HTR-8/SVneo (cell line): ENCODE measurements around the gene NIP7.
"Not testable (repeated sequence)": the region's sequence is repeated elsewhere in the genome, so short reads cannot be mapped to it uniquely, and the experiment has no call there.

ENCODE experiments used
- DNase-seq: peaks from one replicate; pipeline ENCODE4 v3.0.0; 2011; ENCODE audit warnings: low spot score, mixed read lengths; ENCODE audit not compliant: insufficient read length
- FAIRE-seq: peaks from 2 replicates; lab custom pipeline; 2011; peaks lifted over from hg19 to GRCh38; lab: Jason Lieb, UNC

The NIP7 gene

GRCh38 chr16:69338557-69339288 lies 849 bp upstream of the NIP7 start:
- FAIRE-seq, result no peak
- no peak for DNase-seq

- no peak for FAIRE-seq
- DNase-seq, result no peak
Measured at GRCh38 chr16:69340095-69340644, 598 bp downstream of the NIP7 start.

DNA sequence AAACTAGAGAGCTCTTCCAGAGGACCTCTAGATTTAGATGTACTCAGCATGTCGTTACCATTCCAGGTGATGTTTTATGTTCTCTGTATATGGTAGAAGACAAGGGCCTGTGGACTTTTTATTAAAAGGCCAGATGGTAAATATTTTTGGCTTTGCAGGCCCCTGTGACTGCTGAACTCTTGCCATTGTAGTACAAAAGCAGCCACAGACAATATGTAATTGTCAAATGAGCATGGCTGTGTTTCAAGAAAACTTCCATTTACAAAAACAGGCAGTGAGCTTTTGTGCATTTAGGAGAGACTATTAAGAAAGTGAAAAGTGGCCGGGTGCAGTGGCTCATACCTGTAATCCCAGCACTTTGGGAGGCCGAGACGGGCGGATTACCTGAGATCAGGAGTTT lies 4.6 kb downstream of the NIP7 start:
- DNase-seq, result no peak

GRCh38 chr16:69345923-69346322 lies 6.4 kb downstream of the NIP7 start:
- DNase-seq (no peak), FAIRE-seq (no peak)

More for the DNA sequence above, 4.6 kb downstream of the NIP7 start:
- FAIRE-seq, result no peak

DNA sequence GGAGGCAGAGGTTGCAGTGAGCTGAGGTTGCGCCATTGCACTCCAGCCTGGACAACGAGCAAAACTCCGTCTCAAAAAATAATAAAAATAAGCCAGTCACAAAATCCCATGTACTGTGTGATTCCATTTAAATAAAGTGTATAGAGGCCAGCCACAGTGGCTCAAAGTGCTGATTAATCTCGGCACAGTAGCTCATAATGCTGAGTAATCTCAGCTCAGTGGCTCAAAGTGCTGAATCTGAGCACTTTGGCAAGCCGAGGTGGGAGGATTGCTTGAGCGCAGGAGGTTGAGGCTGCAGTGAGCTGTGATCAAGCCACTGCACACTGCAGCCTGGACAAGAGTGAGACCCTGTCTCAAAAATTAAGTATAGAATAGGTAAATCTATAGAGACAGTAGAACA lies 7.1 kb downstream of the NIP7 start:
- no peak for DNase-seq
- FAIRE-seq, result no peak

- FAIRE-seq (no peak), DNase-seq (no peak)
Measured at GRCh38 chr16:69348222-69348621, 8.7 kb downstream of the NIP7 start.

DNA sequence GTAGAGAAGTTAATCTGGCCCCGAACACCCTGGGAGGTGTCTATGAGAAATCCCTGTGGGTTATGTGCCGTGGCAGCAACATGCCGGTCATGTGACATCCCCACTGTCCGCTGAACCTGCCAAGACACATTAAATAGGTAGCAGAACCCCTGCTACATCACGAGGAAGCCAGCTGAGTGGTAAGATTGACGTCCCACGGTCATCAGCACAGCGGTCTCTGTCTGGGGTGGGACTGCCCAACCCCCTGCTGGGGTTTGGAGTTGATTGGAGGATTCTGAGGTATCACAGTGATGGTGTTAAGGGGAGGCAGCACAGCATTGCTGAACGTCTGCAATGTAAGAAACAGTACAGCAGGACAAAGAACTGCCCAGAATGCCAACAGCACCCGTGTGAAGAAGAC lies 10.0 kb downstream of the NIP7 start:
- FAIRE-seq, result no peak
- DNase-seq, result no peak

- FAIRE-seq (no peak), DNase-seq (no peak)
Measured at GRCh38 chr16:69350536-69351133, 11.1 kb downstream of the NIP7 start.

DNA sequence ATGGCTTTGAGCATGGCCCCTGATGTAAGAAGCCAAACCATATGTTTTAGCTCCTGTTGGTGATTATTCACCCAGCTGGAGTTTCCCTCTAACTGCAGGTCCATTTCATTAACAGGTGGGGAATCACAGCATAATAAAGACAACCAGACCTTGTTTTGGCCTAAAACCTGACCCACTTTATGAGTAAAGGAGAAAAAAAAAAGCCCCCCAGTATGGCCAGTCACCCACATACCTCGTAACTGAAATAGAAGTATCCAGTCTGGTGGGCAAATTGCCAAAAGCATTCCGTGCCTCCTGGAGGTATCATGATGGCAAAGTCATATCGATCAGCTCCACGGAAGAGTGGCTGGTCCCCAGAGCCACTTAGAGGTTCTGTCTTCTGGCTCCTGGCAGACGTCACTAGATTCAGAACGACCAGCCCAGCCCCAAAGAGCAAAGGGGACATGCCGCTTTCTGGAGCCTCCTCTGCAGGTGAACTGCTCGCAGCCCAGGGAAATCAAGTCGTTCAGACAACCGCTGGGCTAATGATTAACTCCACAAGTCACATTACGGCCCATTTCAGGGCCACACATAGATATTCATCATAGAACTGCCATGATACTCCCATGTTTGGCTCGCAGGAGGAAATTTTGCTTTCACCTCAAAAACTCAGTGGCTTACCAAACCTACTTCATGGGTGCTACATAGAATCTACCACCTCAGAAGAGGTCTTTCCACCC lies 11.9 kb downstream of the NIP7 start, which contains the start of gene TMED6:
TSS of gene TMED6 (minus strand) at position 478 of the 719 bp plus-strand sequence. CDS start at position 445, 33 bp downstream.
- FAIRE-seq (no peak), DNase-seq (no peak)

DNA sequence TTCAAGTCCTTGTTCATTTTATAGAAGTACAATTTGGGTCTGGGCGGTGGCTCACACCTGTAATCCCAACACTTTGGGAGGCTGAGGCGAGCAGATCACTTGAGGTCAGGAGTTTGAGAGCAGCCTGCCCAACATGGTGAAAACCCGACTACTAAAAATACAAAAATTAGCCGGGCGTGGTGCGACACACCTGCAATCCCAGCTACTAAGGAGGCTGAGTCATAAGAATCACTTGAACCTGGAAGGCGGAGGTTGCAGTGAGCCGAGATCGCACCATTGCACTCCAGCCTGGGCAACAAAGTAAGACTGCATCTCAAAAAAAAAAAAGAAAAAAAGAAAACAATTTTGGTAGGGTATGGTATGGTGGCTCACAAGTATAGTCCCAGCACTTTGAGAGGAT lies 20.5 kb downstream of the NIP7 start:
- not testable (repeated sequence) for FAIRE-seq, DNase-seq

DNA sequence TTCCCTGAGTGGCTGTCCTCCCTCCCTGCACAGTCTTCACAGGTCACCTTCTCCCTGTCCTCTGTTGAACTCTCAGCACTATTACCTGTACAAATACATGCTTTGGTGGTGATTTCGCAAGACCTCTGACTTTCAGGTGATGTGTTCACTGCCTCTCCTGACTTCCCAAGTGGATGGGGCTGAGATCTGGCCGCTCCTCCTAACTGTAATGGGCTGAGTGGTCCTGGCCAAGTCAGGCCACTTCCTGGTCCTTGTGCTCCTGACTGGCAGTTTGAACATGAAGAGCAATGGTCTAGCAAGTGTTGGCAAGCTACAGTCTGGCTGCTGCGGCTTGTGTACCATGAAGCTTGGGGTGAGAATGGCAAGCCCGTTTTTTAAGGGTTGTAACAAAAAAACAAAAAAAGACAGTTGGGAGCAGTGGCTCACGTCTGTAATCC lies 23.7 kb downstream of the NIP7 start:
- FAIRE-seq (no peak), DNase-seq (no peak)

DNA sequence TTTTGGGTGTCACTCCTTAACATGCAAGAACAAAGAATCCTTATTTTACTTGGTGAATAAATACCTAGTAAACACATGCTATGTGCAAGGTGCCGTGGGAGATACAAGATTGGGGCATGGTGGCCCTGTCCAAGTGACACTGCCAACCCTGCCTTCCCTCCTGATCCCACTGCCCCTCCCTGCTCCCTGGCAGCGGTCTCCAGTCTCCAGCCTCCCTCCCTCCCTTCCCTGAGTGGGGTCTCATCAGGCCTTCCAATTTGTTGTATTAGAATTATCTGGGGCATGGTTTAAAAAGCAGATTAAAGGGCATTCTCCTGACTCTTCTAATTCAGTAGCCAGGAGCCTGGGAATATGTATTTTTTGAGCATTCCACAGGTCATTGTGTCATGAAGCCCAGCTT lies 24.5 kb downstream of the NIP7 start:
- FAIRE-seq, result no peak
- DNase-seq, result no peak

DNA sequence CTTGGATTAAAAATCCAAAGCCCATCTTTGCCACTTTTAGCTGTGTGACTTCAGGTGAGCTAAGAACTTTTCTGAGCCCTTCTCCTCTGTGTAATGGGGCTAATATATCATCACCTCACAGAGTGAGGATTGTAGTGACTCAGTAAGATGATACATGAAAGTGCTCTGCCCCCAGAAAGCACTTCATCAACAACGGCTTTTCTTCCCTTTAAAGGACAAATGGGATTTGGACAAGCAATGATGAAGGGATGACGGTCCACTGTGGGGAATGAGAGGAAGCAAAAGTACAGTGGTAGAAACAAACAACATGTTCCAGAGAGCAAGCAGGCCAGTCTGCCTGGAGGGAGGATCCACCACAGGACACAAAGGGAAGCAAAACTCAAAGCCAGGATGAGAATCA lies 26.3 kb downstream of the NIP7 start:
- DNase-seq, result no peak

GRCh38 chr16:69366431-69366830 lies 26.9 kb downstream of the NIP7 start:
- FAIRE-seq (no peak), DNase-seq (no peak)

More for the DNA sequence above, 26.3 kb downstream of the NIP7 start:
- no peak for FAIRE-seq

- DNase-seq, result no peak
- no peak for FAIRE-seq
Measured at GRCh38 chr16:69367980-69368379, 28.4 kb downstream of the NIP7 start.

GRCh38 chr16:69368866-69369265 lies 29.3 kb downstream of the NIP7 start:
- no peak for FAIRE-seq
- no peak for DNase-seq

DNA sequence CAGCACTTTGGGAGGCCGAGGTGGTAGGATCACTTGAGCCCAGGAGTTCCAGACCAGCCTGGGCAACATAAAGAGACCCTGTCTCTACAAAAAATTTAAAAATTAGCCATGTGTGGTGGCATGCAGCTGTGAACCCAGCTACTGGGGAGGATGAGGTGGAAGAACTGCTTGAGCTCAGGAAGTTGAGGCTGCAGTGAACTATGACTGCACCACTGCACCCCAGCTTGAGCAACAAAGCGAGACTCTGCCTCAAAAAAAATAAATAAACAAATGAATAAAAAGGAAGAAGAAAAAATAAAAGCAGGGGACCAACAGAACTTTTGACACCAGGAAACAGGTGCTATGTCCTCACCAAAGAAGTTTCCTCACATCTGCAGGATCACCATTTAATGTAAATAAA lies 32.0 kb downstream of the NIP7 start:
- DNase-seq (no peak), FAIRE-seq (no peak)

- DNase-seq (no peak), FAIRE-seq (no peak)
Measured at GRCh38 chr16:69373019-69373418, 33.4 kb downstream of the NIP7 start.

DNA sequence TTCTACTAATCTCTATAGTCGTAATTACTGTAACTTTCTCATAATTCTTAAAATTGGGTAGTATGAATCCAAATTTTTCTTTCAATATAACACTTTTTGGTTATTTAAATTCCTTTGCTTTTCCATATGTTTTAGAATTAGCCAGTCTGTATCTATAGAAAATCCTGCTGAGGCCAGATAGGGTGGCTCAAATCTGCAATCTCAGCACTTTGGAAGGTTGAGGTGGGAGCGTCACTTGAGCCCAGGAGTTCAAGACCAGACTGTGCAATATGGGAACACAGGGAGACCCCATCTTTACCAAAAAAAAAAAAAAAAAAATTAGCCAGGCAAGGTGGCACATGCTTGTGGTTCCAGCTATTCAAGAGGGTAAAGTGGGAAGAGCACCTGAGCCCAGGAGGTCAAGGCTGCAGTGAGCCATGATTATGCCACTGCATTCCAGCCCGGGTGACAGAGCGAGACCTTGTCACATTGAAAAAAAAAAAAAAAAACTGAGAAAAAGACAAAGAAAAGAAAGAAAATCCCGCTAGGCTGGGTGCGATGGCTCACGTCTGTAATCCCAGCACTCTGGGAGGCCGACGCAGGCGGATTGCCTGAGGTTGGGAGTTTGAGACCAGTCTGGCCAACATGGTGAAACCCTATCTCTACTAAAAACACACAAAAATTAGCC lies 37.0 kb downstream of the NIP7 start:
- no peak for FAIRE-seq
- no peak for DNase-seq

- DNase-seq (no peak), FAIRE-seq (no peak)
Measured at GRCh38 chr16:69378036-69378435, 38.5 kb downstream of the NIP7 start.
